22Rv1 (cell line): ENCODE measurements around the gene ZNF354C.

Experiments used
- H3K27ac ChIP-seq: fragments of 450-650 bp; 2 replicates; pipeline ENCODE4 v1.5.1; 2017
- ZFX ChIP-seq: fragments of 450-650 bp; IDR thresholded peaks from 2 replicates; pipeline ENCODE4 v1.6.1; 2017; ENCODE audit warnings: antibody characterized with exemption, borderline replicate concordance
- TF ChIP-seq, protein P1 (sequence below): fragments of 450-650 bp; IDR thresholded peaks from 2 replicates; pipeline ENCODE4 v1.5.1; 2017; ENCODE audit warnings: mild to moderate bottlenecking

ZNF354C gene

DNA sequence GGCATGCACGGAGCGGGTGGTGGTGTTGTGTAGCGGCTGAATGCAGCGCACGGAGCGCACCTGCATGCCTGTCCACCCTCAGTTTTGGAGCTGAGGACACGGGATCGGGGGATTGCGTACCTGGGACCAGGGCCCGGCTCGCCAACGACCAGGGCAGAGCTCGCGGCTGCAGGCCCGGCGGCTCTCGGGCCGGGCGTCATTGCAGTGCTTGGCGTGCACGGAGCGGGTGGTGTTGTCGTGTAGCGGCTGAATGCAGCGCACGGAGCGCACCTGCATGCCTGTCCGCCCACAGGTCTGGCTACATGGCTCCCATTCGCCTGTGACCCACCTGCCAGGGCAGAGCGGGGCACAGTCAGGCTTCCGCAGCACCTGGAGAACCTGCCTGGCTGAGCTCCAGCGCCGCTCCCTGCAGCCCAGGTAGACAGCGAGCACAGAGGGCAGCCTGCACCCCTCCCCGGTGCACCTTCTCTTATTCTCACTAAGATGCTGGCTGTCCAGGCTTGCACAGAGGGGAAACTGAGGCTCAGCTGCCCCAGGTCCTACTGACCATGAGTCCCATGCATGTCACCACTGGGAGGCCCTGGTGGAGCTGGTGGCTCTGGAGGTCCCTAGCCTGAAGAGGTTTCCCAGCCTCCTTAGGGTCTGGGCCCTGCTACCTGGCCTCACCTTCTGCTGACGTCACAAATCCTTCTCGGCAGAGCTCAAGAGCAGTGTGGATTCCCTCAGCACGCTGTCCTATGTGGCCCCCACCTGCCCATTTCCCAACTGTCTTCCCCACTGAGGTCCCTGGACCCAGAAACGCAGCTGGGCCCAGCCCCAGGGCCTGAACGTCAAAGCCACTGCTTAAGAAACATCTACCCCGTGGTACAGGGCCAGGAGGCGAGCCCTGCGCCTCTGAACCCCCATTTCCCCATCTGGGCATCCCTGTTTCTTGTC is 64.9 kb downstream of the ZNF354C start:
- TF ChIP-seq, protein P1, sequence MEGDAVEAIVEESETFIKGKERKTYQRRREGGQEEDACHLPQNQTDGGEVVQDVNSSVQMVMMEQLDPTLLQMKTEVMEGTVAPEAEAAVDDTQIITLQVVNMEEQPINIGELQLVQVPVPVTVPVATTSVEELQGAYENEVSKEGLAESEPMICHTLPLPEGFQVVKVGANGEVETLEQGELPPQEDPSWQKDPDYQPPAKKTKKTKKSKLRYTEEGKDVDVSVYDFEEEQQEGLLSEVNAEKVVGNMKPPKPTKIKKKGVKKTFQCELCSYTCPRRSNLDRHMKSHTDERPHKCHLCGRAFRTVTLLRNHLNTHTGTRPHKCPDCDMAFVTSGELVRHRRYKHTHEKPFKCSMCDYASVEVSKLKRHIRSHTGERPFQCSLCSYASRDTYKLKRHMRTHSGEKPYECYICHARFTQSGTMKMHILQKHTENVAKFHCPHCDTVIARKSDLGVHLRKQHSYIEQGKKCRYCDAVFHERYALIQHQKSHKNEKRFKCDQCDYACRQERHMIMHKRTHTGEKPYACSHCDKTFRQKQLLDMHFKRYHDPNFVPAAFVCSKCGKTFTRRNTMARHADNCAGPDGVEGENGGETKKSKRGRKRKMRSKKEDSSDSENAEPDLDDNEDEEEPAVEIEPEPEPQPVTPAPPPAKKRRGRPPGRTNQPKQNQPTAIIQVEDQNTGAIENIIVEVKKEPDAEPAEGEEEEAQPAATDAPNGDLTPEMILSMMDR, result no peak
- TF ChIP-seq ZFX, result no peak
- H3K27ac ChIP-seq, result no peak overlapping the region

DNA sequence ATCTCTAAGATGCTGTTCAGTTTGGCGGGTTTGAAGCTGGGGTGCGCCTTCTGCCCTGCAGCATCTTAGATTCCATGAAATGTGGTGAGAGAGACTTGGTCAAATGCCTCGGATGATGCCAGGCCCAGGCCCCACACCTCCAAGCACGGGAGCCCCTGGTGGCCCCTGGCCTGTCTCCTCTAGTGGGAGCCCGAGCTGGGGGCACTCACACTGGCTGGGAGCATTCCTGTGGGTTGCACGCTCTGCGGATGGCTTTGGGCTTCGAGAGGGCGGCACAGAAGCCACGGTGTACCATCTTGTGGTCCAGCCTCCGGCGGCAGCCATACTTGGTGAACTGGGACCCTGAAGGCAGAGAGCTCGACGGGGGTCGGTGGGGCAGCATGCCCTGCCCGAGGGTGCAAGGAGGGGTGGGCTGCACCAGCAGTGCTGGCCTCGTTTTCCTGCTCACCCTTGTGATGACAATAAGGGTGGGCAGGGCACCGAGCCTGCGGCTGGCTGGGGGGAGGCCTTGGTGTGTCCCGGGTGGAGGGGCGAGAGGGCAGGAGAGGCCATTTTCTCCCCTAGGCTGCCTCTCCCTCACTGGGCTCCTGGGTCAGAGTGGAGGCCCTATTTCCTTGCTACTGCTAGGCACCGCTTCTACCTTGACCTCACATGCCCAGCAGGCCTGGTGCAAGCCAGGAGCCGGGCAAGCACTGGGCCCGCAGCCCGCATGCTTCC is 65.8 kb downstream of the ZNF354C start:
- TF ChIP-seq, protein P1, result no peak
- no peak for TF ChIP-seq ZFX
- no peak overlapping the region for H3K27ac ChIP-seq

DNA sequence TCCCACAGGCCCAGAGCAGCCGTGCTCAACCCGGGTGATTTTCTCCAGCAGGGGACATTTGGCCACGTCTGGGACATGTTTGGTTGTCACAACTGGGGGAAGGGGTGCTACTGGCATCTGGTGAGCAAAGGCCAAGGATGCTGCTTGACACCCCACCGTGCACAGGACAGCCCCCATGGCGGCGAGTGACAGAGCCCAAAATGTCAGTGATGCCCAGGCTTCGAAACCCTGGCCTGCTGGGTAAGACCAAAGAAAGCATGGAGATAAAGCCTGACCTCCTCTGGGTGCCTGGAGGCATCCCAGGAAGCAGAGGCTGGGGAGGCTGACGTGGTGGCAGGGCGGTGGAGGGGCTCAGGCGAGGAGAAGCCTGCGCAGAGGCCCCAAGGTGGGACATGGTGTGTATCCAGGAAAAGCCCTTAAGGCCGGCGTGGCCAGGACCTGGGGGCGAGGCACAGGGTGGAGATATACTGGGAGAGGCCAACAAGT is 66.4 kb downstream of the ZNF354C start:
- TF ChIP-seq ZFX, result no peak
- TF ChIP-seq, protein P1, result no peak
- no peak overlapping the region for H3K27ac ChIP-seq

DNA sequence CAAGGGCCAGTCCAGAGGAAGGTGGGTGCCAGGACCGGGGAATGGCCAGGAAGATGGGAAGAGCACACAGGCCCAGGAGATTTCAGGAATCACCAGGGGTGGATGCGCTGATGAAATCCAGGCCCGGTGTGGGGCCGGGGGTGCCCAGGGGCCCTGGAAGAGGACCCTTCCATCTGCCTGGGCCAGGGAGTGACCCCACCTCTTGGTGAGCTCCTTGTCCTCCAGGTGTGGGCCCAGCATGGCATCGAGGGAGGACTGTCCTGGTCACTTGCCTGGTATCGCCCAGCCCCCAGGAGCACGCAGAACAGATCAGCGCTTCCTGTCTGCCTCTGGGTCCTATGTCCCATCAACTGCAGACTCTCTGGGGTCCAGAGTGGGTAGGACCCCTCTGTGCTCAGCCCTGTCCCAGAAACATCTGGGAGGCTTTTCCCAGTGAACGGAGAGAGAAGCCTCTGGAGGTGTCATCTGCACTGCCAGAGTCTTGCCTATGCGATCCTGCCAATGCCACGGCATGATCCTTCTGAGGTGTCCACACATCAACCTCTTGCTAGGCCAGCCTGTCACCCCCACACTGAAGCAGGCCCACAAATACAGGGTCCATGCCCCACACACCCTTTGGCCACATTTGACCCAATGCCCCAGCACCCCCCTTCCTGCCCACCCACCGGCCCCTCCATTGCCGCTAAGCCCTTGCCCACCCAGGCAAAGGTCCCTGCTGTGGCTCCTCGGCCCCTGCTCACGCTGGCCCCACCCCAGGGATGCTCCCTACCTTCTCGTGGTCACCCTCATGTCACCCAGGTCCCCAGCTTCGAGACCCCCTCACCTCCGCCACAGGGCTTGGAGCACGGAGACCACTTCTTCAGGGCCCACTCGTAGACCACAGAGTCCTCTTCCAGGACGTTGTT is 67.2 kb downstream of the ZNF354C start:
- no peak for TF ChIP-seq ZFX
- TF ChIP-seq, protein P1, result no peak
- no peak overlapping the region for H3K27ac ChIP-seq

DNA sequence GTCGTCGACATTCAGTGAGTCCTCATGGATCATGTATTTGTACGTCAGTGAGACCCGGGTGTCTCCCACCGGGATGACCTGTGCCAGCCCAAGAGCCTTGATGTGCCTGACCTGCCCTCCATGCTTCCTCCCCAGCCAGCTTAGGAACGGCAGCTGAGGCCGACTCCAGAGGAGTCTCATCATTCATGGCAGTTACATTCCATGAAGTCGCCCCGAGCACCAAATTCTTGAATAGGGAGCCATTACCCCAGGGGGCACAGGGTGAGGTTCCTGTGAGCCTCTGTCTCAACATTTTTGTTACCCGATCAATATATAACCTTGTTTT is 67.8 kb downstream of the ZNF354C start:
- TF ChIP-seq ZFX, result no peak
- TF ChIP-seq, protein P1, result no peak
- no peak overlapping the region for H3K27ac ChIP-seq

DNA sequence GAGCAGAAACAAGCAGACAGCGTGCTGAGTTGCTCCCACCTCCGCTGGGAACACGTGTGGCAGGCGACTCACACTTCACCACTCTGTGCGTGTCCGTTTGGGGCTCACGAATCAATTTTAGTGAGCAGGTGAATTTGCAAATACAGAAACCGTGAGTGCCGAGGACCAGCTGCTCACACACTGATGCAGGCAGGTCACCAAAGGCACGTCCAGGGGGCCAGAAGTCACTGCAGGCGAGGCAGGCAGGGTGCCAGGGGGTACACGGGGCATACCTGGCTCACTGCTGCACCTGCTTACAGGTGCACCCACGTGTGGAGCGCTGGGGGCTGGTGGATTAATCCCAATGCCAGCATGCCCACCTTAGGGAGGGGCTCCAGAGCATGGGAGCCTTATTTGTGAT is 68.8 kb downstream of the ZNF354C start:
- TF ChIP-seq, protein P1, result no peak
- TF ChIP-seq ZFX, result no peak
- H3K27ac ChIP-seq, result no peak overlapping the region
